Measurements from ENCODE around the gene HIP1R.

The HIP1R gene

DNA sequence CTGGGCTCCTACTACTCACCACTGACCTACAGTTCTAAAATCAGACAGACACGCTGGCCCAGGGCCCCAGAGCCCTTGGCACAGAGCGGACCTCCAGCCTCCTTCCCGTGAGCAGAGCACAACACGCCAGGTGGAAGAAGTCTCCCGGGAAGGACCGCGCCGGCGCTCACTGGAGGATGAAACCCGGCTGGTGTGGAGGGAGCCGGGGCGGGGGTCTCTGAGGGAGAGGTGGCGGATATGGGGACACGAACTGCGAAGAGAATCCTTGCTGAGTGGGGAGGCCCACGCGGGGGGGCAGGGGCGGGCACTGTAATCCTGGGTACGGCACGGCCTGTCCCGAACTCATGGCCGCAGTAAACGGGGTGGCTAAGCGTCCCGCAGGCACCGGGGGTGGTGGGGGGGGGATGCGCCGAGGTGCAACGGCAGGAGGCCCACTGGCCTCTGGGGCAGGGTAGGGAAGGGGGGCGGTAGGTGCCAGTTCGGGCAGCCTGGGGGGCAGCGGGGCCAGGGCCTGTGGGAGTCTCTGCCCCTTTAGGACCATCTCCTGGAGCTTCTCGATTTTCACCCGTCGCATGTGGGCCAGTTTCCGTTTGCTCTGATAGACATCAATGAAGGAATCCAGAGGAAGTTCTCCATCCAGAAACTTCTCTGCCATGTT lies 31.8 kb downstream of the HIP1R start:
- no peak overlapping the region for H3K4me3 ChIP-seq (ENCODE audit: low read depth, low read length)
- H3K36me3 ChIP-seq: peaks cover 27% of the 10 kb centered on the region
- H3K9me3 ChIP-seq: no peaks in the 10 kb centered on the region
- no peak for DNase-seq
- no peaks in the 10 kb centered on the region for H3K27me3 ChIP-seq
- TF ChIP-seq CTCF (IDR thresholded peaks at IDR 0.05; ENCODE audit: low read depth, low read length): no peak
- peaks cover 20% of the 10 kb centered on the region for H3K4me1 ChIP-seq

GRCh38 chr12:122867691-122868461 lies 32.6 kb downstream of the HIP1R start:
- DNase-seq: peak; percentile 76

DNA sequence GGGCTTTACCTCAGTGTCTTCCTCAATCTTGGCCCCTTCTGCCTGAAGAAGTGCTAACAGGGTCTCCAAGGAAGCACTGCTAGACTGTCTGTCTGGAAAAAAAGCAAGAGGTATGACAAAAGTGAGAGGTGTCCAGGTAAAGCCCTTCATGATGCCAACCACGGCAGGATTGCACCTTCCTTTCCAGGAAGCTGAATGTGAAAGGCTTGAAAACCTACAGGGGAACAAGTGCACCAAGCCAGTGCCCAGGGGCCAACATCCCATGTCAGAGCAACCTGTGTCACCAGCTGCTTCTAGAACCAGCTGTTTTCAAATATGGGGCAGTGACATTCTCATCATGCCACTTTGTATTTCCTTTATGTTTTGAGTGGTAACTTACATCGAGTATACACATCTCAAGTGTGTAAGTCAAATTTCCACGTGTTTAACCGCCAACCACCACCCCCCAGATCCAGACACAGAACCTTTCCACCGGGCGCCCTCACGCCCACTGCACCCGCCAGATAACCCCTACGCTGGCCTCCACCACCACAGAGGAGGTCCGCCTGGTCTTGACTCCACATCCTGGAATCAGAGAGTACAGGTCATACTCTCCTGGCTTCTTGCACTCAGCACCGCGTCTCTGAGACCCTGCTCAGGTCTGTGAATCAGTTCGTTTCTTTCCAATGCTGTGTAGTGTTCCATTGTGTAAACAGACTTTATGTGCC lies 33.4 kb downstream of the HIP1R start:
- TF ChIP-seq CTCF (IDR thresholded peaks at IDR 0.05; ENCODE audit: low read depth, low read length): no peak
- H3K9me3 ChIP-seq: no peaks in the 10 kb centered on the region
- no peak overlapping the region for H3K4me3 ChIP-seq (ENCODE audit: low read depth, low read length)
- DNase-seq: no peak
- peaks cover 27% of the 10 kb centered on the region for H3K36me3 ChIP-seq
- no peaks in the 10 kb centered on the region for H3K27me3 ChIP-seq
- H3K4me1 ChIP-seq: peaks cover 35% of the 10 kb centered on the region

More at GRCh38 chr12:122867691-122868461, 32.6 kb downstream of the HIP1R start:
- H3K4me1 ChIP-seq: peaks cover 28% of the 10 kb centered on the region
- TF ChIP-seq CTCF (IDR thresholded peaks at IDR 0.05; ENCODE audit: low read depth, low read length): peak; percentile 70
- H3K4me3 ChIP-seq (ENCODE audit: low read depth, low read length): no peak overlapping the region
- peaks cover 27% of the 10 kb centered on the region for H3K36me3 ChIP-seq
- H3K9me3 ChIP-seq: no peaks in the 10 kb centered on the region
- H3K27me3 ChIP-seq: no peaks in the 10 kb centered on the region

DNA sequence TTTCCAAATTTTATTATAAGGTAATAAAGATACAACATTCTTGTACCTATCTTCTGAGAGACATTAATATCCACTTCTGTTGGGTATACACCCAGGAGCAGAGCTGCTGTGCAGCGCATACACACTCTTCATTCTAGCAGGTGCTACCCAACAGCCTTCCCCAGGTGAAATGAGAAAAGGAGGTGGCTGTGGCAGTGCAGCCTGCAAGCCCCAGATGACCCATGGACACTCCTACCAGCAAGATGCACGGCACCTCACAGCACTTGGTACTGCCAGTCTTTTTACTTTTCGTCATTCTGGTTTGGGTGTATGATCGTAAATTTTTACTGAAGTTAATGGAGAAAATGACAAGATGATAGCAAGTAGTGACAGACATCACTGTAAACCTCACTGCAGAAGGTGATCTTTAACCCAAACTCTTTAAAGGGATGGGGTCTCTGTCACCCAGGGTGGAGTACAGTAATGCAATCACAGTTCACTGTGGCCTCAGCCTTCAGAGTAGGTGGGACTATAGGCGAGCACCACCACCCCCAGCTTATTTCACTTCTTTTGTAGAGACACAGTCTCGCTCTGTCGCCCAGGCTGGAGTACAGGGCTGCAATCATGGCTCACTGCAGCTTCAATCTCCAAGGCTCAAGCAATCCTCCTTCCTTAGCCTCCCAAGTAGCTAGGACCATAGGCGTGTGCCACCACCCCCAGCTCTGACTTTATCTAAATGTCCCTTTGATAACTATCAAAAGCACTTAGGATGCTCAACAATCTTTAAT lies 34.1 kb downstream of the HIP1R start:
- Histone ChIP-seq H3K4me3 (ENCODE audit: low read depth, low read length) (no peak overlapping the region), H3K9me3 (no peaks in the 10 kb centered on the region), H3K4me1 (peaks cover 35% of the 10 kb centered on the region), H3K27me3 (no peaks in the 10 kb centered on the region), H3K36me3 (peaks cover 27% of the 10 kb centered on the region)
- TF ChIP-seq CTCF (IDR thresholded peaks at IDR 0.05; ENCODE audit: low read depth, low read length): no peak
- DNase-seq: no peak

- H3K36me3 ChIP-seq: peaks cover 27% of the 10 kb centered on the region
- peaks cover 35% of the 10 kb centered on the region for H3K4me1 ChIP-seq
- no peak for DNase-seq
- TF ChIP-seq CTCF (IDR thresholded peaks at IDR 0.05; ENCODE audit: low read depth, low read length): no peak
- no peak overlapping the region for H3K4me3 ChIP-seq (ENCODE audit: low read depth, low read length)
- no peaks in the 10 kb centered on the region for H3K9me3 ChIP-seq
- no peaks in the 10 kb centered on the region for H3K27me3 ChIP-seq
These were observed 35.0 kb downstream of the HIP1R start for GRCh38 chr12:122870163-122870842.

Measured in BE2C (cell line).